ENCODE measurements around the gene PCDH1.

PCDH1 gene

DNA sequence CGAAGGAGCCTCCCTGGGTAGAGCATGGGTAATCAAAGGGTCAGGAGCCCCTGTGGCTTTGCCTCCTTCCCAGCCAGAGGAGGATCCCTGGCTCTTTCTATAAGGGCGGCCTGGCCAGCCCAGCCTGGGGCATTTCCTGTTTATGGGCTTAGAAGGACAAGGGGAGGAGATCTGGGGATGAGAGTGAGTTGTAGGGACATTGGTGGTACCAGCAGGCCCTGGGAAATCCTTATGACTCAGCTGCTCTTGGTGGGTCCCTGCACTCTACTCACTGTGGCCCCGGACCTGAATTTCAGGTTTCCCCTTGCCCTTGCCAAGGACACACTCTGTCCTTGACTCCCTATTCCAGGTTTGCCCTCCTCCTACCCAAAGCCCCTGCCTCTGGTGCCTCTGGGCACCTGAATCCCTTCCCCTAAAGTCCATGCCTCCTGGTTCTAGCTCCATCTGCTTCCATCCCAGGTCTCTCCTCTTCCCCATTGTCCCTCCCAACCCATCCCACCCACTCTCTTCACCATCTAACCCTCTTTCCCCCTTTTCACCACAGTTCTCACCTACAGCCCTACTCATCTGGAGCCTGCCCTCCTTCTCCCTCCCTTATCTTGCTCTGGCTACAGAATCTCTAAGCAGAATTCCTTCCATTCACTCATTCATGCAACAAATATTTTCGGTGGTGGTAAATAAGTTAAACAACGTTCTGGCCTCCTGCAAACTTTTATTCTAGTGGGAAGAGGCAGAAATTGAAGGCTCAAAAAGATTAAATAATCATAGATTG is 34.9 kb downstream of the PCDH1 start:
- no peaks in the 10 kb centered on the region for H3K36me3 Mint-ChIP-seq
- peaks cover 18% of the 10 kb centered on the region for H3K4me1 Mint-ChIP-seq
- H3K9me3 Mint-ChIP-seq, result no peaks in the 10 kb centered on the region
- no peak overlapping the region for H3K4me3 Mint-ChIP-seq
- peaks cover 60% of the 10 kb centered on the region for H3K27me3 Mint-ChIP-seq
- no peak overlapping the region for H3K27ac Mint-ChIP-seq
- no peak for ATAC-seq

GRCh38 chr5:141841378-141842180 is 36.6 kb downstream of the PCDH1 start:
- Mint-ChIP-seq H3K4me3 (no peak overlapping the region), H3K9me3 (no peaks in the 10 kb centered on the region), H3K27me3 (peaks cover 57% of the 10 kb centered on the region), H3K4me1 (peaks cover 20% of the 10 kb centered on the region), H3K36me3 (no peaks in the 10 kb centered on the region), H3K27ac (no peak overlapping the region)
- ATAC-seq, result no peak

DNA sequence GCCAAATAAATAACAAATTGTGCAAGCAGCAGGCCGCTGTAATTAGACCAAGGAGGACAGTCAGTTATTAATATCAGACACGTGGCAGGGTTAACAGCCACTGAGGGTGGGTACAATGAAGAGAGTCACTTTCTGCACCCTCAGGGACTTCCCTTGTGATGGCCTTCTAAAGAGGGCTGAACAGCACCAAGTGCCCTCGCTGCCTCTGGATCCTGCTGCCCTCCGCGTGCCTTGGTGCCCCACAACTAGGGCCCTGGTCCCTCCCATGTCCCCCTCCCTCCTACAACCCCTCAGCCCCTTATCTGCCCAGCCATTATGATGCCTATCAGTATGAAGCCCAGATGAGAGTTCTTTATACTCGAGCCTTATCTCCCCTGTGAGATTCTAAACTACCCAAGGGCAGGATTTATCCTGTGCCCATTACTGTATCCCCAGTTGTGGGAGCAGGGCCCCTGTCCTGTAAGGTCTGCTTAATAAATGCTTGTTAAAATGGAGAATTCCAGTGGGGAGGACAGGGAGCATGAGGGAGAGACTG is 37.3 kb downstream of the PCDH1 start:
- Mint-ChIP-seq H3K36me3 (no peaks in the 10 kb centered on the region), H3K4me3 (no peak overlapping the region), H3K27ac (no peak overlapping the region), H3K9me3 (no peaks in the 10 kb centered on the region), H3K4me1 (peaks cover 22% of the 10 kb centered on the region), H3K27me3 (peaks cover 58% of the 10 kb centered on the region)
- ATAC-seq, result no peak

- no peak overlapping the region for H3K27ac Mint-ChIP-seq
- peaks cover 23% of the 10 kb centered on the region for H3K4me1 Mint-ChIP-seq
- H3K36me3 Mint-ChIP-seq, result no peaks in the 10 kb centered on the region
- no peaks in the 10 kb centered on the region for H3K9me3 Mint-ChIP-seq
- H3K4me3 Mint-ChIP-seq, result no peak overlapping the region
- no peak for ATAC-seq
- peaks cover 58% of the 10 kb centered on the region for H3K27me3 Mint-ChIP-seq
Observed at GRCh38 chr5:141840280-141840812, 37.9 kb downstream of the PCDH1 start.

DNA sequence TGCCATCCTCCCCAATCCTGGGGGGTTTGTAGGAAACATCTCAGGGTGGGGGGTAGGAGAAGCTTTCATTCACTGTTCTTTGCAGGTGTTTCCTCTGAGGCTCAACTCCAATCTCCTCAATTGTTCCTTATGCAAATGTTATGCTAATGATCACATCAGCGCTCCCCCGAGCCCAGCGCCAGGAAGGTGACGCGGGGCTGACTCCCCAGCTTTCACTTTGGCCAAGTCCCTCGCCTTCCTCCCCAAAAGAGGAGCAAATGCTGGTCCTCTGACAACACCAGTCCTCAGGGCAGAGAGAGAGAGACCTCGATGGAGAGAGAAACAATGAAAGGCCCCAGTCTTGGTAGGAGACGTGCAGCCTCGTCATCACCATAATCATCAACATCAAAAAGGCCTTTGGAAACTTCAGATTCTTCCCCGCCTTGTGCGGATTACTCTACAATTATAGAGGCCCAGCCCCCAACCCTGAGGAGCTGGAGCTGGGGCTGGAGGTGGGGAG is 39.1 kb downstream of the PCDH1 start:
- Mint-ChIP-seq H3K4me3 (peak overlapping the region; percentile 72), H3K4me1 (peaks cover 23% of the 10 kb centered on the region), H3K36me3 (no peaks in the 10 kb centered on the region), H3K27ac (no peak overlapping the region), H3K27me3 (peaks cover 46% of the 10 kb centered on the region), H3K9me3 (no peaks in the 10 kb centered on the region)
- no peak for ATAC-seq

GRCh38 chr5:141838326-141839014 is 39.7 kb downstream of the PCDH1 start:
- no peak for ATAC-seq
- H3K4me1 Mint-ChIP-seq, result peaks cover 23% of the 10 kb centered on the region
- no peak overlapping the region for H3K4me3 Mint-ChIP-seq
- no peaks in the 10 kb centered on the region for H3K36me3 Mint-ChIP-seq
- H3K9me3 Mint-ChIP-seq, result no peaks in the 10 kb centered on the region
- H3K27ac Mint-ChIP-seq, result no peak overlapping the region
- peaks cover 44% of the 10 kb centered on the region for H3K27me3 Mint-ChIP-seq

DNA sequence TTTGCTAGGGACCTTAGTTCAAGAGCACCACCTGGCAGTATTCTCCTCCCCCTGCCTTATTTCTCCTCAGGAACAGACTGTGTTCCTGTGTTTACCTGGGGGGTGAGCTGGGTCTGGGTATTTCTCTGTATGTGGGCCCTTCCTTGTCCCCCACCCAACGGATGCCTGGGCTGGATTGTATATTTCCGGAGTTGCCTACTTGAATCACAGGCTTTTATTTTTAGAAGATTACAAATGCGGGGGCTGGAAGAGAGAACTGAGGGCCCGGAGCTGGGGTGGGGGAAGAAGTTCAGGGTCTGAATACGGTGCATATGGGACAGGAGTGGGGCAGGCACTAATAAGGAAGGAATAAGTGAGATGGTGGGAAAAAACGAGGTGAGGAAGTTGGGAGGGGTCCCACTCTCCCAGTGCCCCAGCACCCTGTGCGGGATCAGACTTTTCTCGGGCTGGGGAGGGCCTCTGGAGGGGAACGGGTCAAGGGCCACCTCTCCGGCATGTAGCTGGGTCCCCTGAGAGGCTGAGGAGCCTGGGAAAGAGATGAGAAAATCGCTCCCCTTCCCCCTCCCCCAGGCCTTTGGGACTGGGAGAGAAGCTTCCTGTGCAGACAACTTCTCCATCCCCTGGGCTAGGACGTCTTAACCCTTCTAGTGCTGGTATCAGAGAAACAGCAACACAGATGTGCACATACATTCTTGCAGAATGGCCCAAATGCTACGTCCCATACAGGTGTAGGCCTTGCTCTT is 42.1 kb downstream of the PCDH1 start:
- Mint-ChIP-seq H3K36me3 (no peaks in the 10 kb centered on the region), H3K27me3 (peaks cover 45% of the 10 kb centered on the region), H3K4me3 (no peak overlapping the region), H3K9me3 (no peaks in the 10 kb centered on the region), H3K4me1 (peaks cover 23% of the 10 kb centered on the region), H3K27ac (no peak overlapping the region)
- no peak for ATAC-seq

- no peak overlapping the region for H3K4me3 Mint-ChIP-seq
Observed at GRCh38 chr5:141834331-141834730, 43.9 kb downstream of the PCDH1 start.

DNA sequence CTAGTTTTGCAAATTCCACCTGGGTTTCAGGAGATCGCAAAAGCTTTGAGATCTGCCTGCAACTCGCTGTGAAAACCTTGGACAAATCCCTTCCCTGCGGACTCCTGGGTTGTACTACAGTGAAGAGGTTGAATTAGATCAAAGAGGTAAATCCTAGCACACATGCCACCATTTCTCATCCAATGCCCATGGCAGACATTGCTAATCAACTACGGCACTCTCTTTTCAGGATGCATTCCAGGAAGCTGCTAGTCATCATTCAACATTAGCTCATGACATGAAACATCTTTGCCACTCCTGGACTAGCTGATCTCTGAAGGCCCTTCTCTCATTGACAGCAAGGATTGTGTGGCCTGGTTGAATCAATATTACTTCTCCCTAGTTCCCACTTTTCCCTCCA is 46.1 kb downstream of the PCDH1 start:
- Mint-ChIP-seq H3K9me3 (no peaks in the 10 kb centered on the region), H3K4me3 (no peak overlapping the region), H3K4me1 (peaks cover 7% of the 10 kb centered on the region), H3K27me3 (peaks cover 69% of the 10 kb centered on the region), H3K36me3 (no peaks in the 10 kb centered on the region), H3K27ac (no peak overlapping the region)
- ATAC-seq, result no peak

More at GRCh38 chr5:141834331-141834730, 43.9 kb downstream of the PCDH1 start:
- Mint-ChIP-seq H3K4me1 (peaks cover 20% of the 10 kb centered on the region), H3K27me3 (peaks cover 57% of the 10 kb centered on the region), H3K27ac (no peak overlapping the region), H3K36me3 (no peaks in the 10 kb centered on the region), H3K9me3 (no peaks in the 10 kb centered on the region)
- no peak for ATAC-seq

GRCh38 chr5:141828162-141828561 is 50.0 kb downstream of the PCDH1 start:
- H3K9me3 Mint-ChIP-seq, result no peaks in the 10 kb centered on the region
- no peak overlapping the region for H3K27ac Mint-ChIP-seq
- ATAC-seq, result no peak
- H3K27me3 Mint-ChIP-seq, result peaks cover 67% of the 10 kb centered on the region
- H3K4me1 Mint-ChIP-seq, result no peaks in the 10 kb centered on the region
- H3K36me3 Mint-ChIP-seq, result no peaks in the 10 kb centered on the region
- H3K4me3 Mint-ChIP-seq, result no peak overlapping the region

DNA sequence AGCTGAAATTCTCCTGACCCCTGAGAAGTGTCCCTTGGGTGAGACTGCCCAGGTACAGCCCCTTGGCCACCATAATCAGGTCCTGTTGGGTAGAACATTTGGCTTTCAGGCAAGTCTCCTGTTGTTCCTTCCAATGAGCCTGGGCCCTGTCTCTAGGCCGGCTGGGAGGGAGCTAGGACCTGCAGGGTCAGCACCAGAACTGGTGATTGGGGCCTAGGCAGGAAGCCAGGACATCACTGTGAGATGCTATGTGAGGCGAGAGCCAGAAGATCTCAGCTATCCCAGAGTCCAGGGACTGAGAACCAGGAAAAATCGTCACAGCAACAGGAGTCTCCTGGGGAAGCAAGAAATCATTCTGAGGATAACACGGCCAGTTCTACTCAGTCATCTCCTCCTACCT is 51.5 kb downstream of the PCDH1 start:
- no peak for ATAC-seq
- Mint-ChIP-seq H3K4me3 (no peak overlapping the region), H3K4me1 (no peaks in the 10 kb centered on the region), H3K27me3 (peaks cover 52% of the 10 kb centered on the region), H3K36me3 (no peaks in the 10 kb centered on the region), H3K9me3 (no peaks in the 10 kb centered on the region), H3K27ac (no peak overlapping the region)

DNA sequence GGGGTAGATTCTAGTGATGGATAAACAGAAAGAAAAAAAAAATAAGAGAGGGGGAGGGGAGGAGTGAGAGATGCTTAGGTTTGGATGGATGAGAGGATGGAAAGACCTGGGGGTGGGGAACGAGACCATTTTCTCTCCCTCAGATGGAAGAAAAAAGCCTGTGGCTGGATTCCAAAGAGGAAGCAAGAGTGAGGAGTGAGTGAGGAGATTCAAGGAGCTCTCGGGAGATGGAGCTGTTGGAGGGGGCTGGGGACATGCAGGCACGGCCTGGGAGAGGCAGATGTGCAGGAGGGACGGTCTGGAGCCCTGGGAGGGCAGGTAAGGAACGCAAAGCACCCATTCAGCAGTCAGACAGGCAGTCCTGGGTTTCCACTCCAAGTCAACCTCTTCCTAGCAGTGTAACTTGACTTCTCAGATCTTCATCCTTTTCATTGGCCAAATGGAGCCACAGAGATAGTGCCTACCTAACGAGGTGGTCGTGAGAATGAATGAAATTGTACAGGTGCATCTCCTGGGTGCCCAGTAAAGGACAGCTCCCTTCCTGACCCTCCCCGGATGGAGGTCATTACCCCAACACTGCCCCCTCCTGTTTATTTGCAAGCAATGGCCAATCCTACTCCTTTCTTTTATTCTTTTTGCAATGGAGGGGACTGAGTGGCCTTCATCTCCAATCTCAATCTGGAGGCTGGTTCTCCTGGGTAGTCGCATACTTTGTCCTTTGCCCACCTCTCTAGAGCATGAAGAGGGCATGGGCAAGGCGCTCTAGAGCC is 52.2 kb downstream of the PCDH1 start:
- Mint-ChIP-seq H3K36me3 (no peaks in the 10 kb centered on the region), H3K9me3 (no peaks in the 10 kb centered on the region), H3K4me1 (no peaks in the 10 kb centered on the region), H3K27me3 (peaks cover 45% of the 10 kb centered on the region), H3K4me3 (no peak overlapping the region), H3K27ac (no peak overlapping the region)
- no peak for ATAC-seq

GRCh38 chr5:141825241-141825671 is 53.0 kb downstream of the PCDH1 start:
- ATAC-seq, result no peak
- Mint-ChIP-seq H3K27me3 (peaks cover 43% of the 10 kb centered on the region), H3K4me1 (no peaks in the 10 kb centered on the region), H3K36me3 (no peaks in the 10 kb centered on the region), H3K4me3 (no peak overlapping the region), H3K9me3 (no peaks in the 10 kb centered on the region), H3K27ac (no peak overlapping the region)

DNA sequence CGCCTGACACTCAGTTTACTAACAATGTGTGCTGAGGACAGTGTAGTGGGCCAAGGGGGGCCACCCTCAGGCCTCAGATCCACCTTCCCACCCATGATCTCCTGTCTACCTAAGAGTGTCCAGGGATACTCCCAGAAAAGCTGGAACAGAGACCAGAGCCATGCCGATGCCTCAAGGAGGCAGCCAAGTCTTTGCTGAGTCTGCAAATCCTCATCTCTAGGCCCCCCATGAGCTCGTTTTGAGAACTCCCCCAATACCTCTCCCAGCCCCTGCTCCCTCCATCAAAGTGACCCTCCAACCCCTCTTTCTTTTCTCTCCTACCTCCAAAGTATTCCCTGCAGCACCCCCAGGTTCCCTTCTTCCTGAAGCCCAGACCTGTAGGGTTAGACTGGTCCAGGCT is 53.5 kb downstream of the PCDH1 start:
- Mint-ChIP-seq H3K27ac (no peak overlapping the region), H3K9me3 (no peaks in the 10 kb centered on the region), H3K4me1 (no peaks in the 10 kb centered on the region), H3K36me3 (no peaks in the 10 kb centered on the region), H3K27me3 (peaks cover 43% of the 10 kb centered on the region), H3K4me3 (no peak overlapping the region)
- no peak for ATAC-seq
